Nephron progenitor cell (in vitro differentiated cells): Measurements from ENCODE around the gene HCN2.

Experiments used
- DNase-seq: peaks from one replicate; pipeline ENCODE4 v3.0.0; 2021
- H3K27ac Mint-ChIP-seq: 2 replicates; pipeline ENCODE4 v1.8.0; 2021; ENCODE audit warnings: mild to moderate bottlenecking, moderate library complexity, mixed read lengths
- H3K27me3 Mint-ChIP-seq: 2 replicates; pipeline ENCODE4 v1.8.0; 2021; ENCODE audit warnings: mild to moderate bottlenecking, low read depth, mixed read lengths; ENCODE audit not compliant: poor library complexity
- H3K36me3 Mint-ChIP-seq: 2 replicates; pipeline ENCODE4 v1.8.0; 2021; ENCODE audit warnings: low read depth, mixed read lengths
- H3K4me1 Mint-ChIP-seq: 2 replicates; pipeline ENCODE4 v1.8.0; 2021; ENCODE audit warnings: mixed read lengths
- H3K4me3 Mint-ChIP-seq: 2 replicates; pipeline ENCODE4 v1.8.0; 2021; ENCODE audit warnings: mild to moderate bottlenecking, moderate library complexity, mixed read lengths
- H3K9me3 Mint-ChIP-seq: 2 replicates; pipeline ENCODE4 v1.8.0; 2021; ENCODE audit warnings: mild to moderate bottlenecking, moderate library complexity, mixed read lengths
- CTCF ChIP-seq: fragments of 200-600 bp; sonication (generic); IDR thresholded peaks from 2 replicates; pipeline ENCODE4 v1.5.0; 2021; ENCODE audit warnings: antibody characterized with exemption

Gene HCN2

GRCh38 chr19:572743-573518, 16.8 kb upstream of the HCN2 start:
- peak overlapping the region; percentile 88 for H3K27ac Mint-ChIP-seq
- peaks cover 59% of the 10 kb centered on the region for H3K4me1 Mint-ChIP-seq
- H3K27me3 Mint-ChIP-seq: peaks cover 7% of the 10 kb centered on the region
- TF ChIP-seq CTCF: no peak
- peak overlapping the region; percentile 92 for H3K4me3 Mint-ChIP-seq
- peaks cover 15% of the 10 kb centered on the region for H3K9me3 Mint-ChIP-seq
- peaks cover 12% of the 10 kb centered on the region for H3K36me3 Mint-ChIP-seq
- DNase-seq: peak; percentile 42

- Mint-ChIP-seq H3K4me3 (peak overlapping the region; percentile 92), H3K9me3 (peaks cover 15% of the 10 kb centered on the region), H3K27ac (peak overlapping the region; percentile 87), H3K27me3 (peaks cover 7% of the 10 kb centered on the region), H3K4me1 (peaks cover 62% of the 10 kb centered on the region), H3K36me3 (peaks cover 12% of the 10 kb centered on the region)
- no peak for TF ChIP-seq CTCF
- DNase-seq: no peak
These were observed 16.2 kb upstream of the HCN2 start for GRCh38 chr19:573519-573825.

GRCh38 chr19:574658-575526, 14.8 kb upstream of the HCN2 start:
- peaks cover 8% of the 10 kb centered on the region for H3K9me3 Mint-ChIP-seq
- peaks cover 5% of the 10 kb centered on the region for H3K27me3 Mint-ChIP-seq
- peak overlapping the region; percentile 91 for H3K27ac Mint-ChIP-seq
- peaks cover 5% of the 10 kb centered on the region for H3K36me3 Mint-ChIP-seq
- peaks cover 60% of the 10 kb centered on the region for H3K4me1 Mint-ChIP-seq
- DNase-seq: peak; percentile 37
- no peak for TF ChIP-seq CTCF
- H3K4me3 Mint-ChIP-seq: peak overlapping the region; percentile 92

- no peak for TF ChIP-seq CTCF
- no peak for DNase-seq
- Mint-ChIP-seq H3K27me3 (peaks cover 3% of the 10 kb centered on the region), H3K4me1 (peaks cover 58% of the 10 kb centered on the region), H3K4me3 (peak overlapping the region; percentile 92), H3K9me3 (peaks cover 7% of the 10 kb centered on the region), H3K27ac (no peak overlapping the region), H3K36me3 (peaks cover 5% of the 10 kb centered on the region)
These were observed 13.9 kb upstream of the HCN2 start for GRCh38 chr19:575527-576506.

- TF ChIP-seq CTCF: no peak
- no peak overlapping the region for H3K27ac Mint-ChIP-seq
- no peaks in the 10 kb centered on the region for H3K9me3 Mint-ChIP-seq
- H3K4me1 Mint-ChIP-seq: peaks cover 49% of the 10 kb centered on the region
- no peak for DNase-seq
- peaks cover 3% of the 10 kb centered on the region for H3K27me3 Mint-ChIP-seq
- no peak overlapping the region for H3K4me3 Mint-ChIP-seq
- no peaks in the 10 kb centered on the region for H3K36me3 Mint-ChIP-seq
These were observed 12.8 kb upstream of the HCN2 start for GRCh38 chr19:576768-577438.
